Uterus (tissue), 2 donors: ENCODE results near the gene HSPA12B.

Experiments used
- CTCF ChIP-seq, 4 experiments: fragments of 200-600 bp in 2 of 4; fragments of 450-650 bp in 2 of 4; sonication (generic) in 2 of 4; IDR thresholded peaks; one replicate each; pipeline ENCODE4 v1.5.1; 2016 to 2019; ENCODE audit warnings: antibody characterized with exemption in 4 of 4, mild to moderate bottlenecking in 2 of 4, moderate library complexity in 1 of 4
- POLR2A ChIP-seq, 2 donors: fragments of 450-650 bp; IDR thresholded peaks; one replicate each; pipeline ENCODE4 v1.6.1; 2016; ENCODE audit warnings: antibody characterized with exemption in 2 of 2, mild to moderate bottlenecking in 1 of 2, moderate library complexity in 1 of 2

GRCh38 chr20:3727401-3728021 lies 5.0 kb upstream of the HSPA12B start:
- TF ChIP-seq CTCF (IDR thresholded peaks at IDR 0.05) = peak in 1 of 4 experiments; percentile 16
- TF ChIP-seq POLR2A (IDR thresholded peaks at IDR 0.05) = peak; percentile 16
